ENCODE data around the gene MYOF.
"Not testable (repeated sequence)": the region's sequence is repeated elsewhere in the genome, so short reads cannot be mapped to it uniquely, and the experiment has no call there.

Gene MYOF

DNA sequence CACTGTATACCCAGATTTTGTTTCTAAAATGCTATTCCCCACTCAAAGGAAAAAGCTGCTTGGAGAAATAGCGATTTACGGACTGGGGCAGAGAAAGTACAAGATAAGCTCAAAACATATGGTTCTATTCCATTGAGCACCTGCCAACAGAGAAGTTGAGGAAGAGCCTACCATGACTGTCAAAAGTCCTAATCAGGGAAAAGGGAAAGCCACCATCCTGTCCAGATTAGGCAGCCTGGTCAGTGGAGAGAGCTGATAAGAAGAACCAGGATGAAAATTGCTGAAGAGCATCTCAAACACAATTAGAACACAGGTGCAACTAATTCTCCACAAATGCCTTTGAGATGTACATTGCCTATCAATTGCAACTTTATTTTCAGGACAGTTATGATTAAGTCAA, 104.1 kb downstream of the MYOF start:
- Histone ChIP-seq H3K4me3 (no peak overlapping the region), H3K4me1 (peaks cover 0 to 49% (median 10%) of the 10 kb centered on the region in 10 experiments; a peak in 11 of 20 replicates), H3K9ac (no peak overlapping the region), H4K20me1 (no peaks in the 10 kb centered on the region), H3K4me2 (peak overlapping the region in 1 of 11 experiments; percentile 81; a peak in 3 of 22 replicates), H3K27ac (no peak overlapping the region), H3K36me3 (peaks cover 0 to 14% (median 0%) of the 10 kb centered on the region in 11 experiments; a peak in 4 of 22 replicates), H3K27me3 (no peaks in the 10 kb centered on the region), H3K9me3 (replicated peaks in 1 of 11) (no peaks in the 10 kb centered on the region)
- no peak for TF ChIP-seq Cebpa-rat (IDR thresholded peaks at IDR 0.05)

GRCh38 chr10:93376372-93377293, 105.5 kb downstream of the MYOF start:
- Histone ChIP-seq H3K36me3 (peaks cover 0 to 25% (median 0%) of the 10 kb centered on the region in 11 experiments; a peak in 4 of 22 replicates), H3K9ac (peak overlapping the region in 2 of 11 experiments; percentile 2 to 13; a peak in 1 of 22 replicates)

GRCh38 chr10:93370961-93371360, 111.2 kb downstream of the MYOF start:
- no peaks in the 10 kb centered on the region for H3K9me3 ChIP-seq (replicated peaks in 1 of 11)
- H3K4me3 ChIP-seq = no peak overlapping the region
- H3K27ac ChIP-seq = no peak overlapping the region
- H3K4me2 ChIP-seq = no peak overlapping the region
- no peaks in the 10 kb centered on the region for H3K27me3 ChIP-seq
- H4K20me1 ChIP-seq = no peaks in the 10 kb centered on the region
- no peak overlapping the region for H3K9ac ChIP-seq
- H3K4me1 ChIP-seq = no peaks in the 10 kb centered on the region
- H3K36me3 ChIP-seq = peaks cover 0 to 56% (median 0%) of the 10 kb centered on the region in 11 experiments; a peak in 4 of 22 replicates
- TF ChIP-seq Cebpa-rat (IDR thresholded peaks at IDR 0.05) = no peak

More at GRCh38 chr10:93376372-93377293, 105.5 kb downstream of the MYOF start:
- H4K20me1 ChIP-seq = no peaks in the 10 kb centered on the region
- H3K27ac ChIP-seq = peak overlapping the region in 2 of 11 experiments; percentile 2 to 9; a peak in 1 of 22 replicates
- TF ChIP-seq Cebpa-rat (IDR thresholded peaks at IDR 0.05) = no peak
- no peaks in the 10 kb centered on the region for H3K9me3 ChIP-seq (replicated peaks in 1 of 11)
- no peak overlapping the region for H3K4me3 ChIP-seq
- peak overlapping the region in 4 of 11 experiments; percentile 11 to 46 (median 38); a peak in 6 of 22 replicates for H3K4me2 ChIP-seq
- no peaks in the 10 kb centered on the region for H3K27me3 ChIP-seq
- H3K4me1 ChIP-seq = peaks cover 0 to 43% (median 10%) of the 10 kb centered on the region in 10 experiments; a peak in 11 of 20 replicates

DNA sequence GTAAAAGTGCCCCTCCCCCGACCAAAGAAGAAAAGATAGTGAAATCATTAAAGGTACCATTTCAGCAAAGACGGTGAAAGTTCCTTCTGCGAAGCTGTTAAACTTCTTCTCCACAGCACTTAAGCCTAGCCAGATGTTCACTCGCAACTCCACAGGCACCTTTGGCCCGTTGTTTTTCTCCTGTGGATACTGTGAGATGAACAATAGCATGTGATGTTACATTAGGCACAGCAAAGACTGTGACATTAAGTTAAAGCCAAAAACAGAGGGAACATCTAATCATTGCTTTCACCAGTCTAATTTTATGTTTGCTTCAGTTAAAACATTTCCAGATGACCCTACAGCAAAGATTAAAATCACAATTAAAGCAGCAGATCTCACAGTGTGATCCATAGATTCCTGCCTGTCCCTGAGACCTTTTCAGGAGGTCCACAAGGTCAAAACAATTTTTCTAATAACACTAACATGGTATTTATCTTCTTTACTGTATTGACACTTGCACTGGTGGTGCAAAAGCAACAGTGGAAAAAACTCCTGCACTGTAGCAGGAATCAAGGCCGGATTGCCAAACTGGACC, 112.5 kb downstream of the MYOF start:
- TF ChIP-seq Cebpa-rat (IDR thresholded peaks at IDR 0.05) = no peak
- no peak overlapping the region for H3K27ac ChIP-seq
- no peaks in the 10 kb centered on the region for H3K27me3 ChIP-seq
- H3K9me3 ChIP-seq (replicated peaks in 1 of 11) = no peaks in the 10 kb centered on the region
- peaks cover 0 to 58% (median 0%) of the 10 kb centered on the region in 11 experiments; a peak in 4 of 22 replicates for H3K36me3 ChIP-seq
- H3K4me3 ChIP-seq = no peak overlapping the region
- no peak overlapping the region for H3K9ac ChIP-seq
- H4K20me1 ChIP-seq = no peaks in the 10 kb centered on the region
- H3K4me2 ChIP-seq = no peak overlapping the region
- H3K4me1 ChIP-seq = peaks cover 0 to 5% (median 0%) of the 10 kb centered on the region in 10 experiments; a peak in 1 of 20 replicates

- Histone ChIP-seq H3K4me1 (peaks cover 0 to 8% (median 0%) of the 10 kb centered on the region in 10 experiments; a peak in 3 of 20 replicates), H3K4me2 (no peak overlapping the region), H3K27ac (no peak overlapping the region), H4K20me1 (no peaks in the 10 kb centered on the region), H3K9ac (no peak overlapping the region), H3K9me3 (replicated peaks in 1 of 11) (0 out of 22 replicates have a peak, but pooled peaks cover 0 to 5% (median 0%) of the 10 kb centered on the region in 11 experiments), H3K4me3 (no peak overlapping the region), H3K27me3 (no peaks in the 10 kb centered on the region), H3K36me3 (peaks cover 0 to 65% (median 0%) of the 10 kb centered on the region in 11 experiments; a peak in 3 of 22 replicates)
- no peak for TF ChIP-seq Cebpa-rat (IDR thresholded peaks at IDR 0.05)
Measured at GRCh38 chr10:93368210-93368609, 113.9 kb downstream of the MYOF start.

DNA sequence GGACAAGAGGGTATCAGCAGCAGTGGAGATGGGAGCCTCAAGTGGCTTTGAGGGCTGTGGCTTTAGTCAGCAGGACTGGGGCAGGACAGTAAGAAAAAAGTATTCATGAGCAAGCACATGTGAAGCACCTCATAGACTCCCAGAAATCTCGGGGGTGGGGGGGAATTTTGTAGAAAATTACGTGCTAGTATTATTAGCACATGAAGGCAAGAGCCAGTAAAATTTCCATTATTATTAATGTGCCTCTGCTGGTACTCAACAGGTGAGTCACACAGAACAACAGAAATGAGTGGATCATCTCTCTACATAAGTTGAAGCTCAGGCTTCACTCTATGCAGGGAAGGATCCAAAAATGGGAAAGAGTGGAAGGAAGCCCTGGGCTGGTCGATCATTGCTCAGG, 114.5 kb downstream of the MYOF start:
- Histone ChIP-seq H4K20me1 (no peaks in the 10 kb centered on the region), H3K27ac (no peak overlapping the region), H3K9ac (no peak overlapping the region), H3K9me3 (replicated peaks in 1 of 11) (0 out of 22 replicates have a peak, but pooled peaks cover 0 to 5% (median 0%) of the 10 kb centered on the region in 11 experiments), H3K27me3 (no peaks in the 10 kb centered on the region), H3K4me3 (no peak overlapping the region), H3K4me1 (peaks cover 0 to 8% (median 0%) of the 10 kb centered on the region in 10 experiments; a peak in 3 of 20 replicates), H3K4me2 (no peak overlapping the region), H3K36me3 (peaks cover 0 to 61% (median 0%) of the 10 kb centered on the region in 11 experiments; a peak in 3 of 22 replicates)
- TF ChIP-seq Cebpa-rat (IDR thresholded peaks at IDR 0.05) = no peak

- H3K4me3 ChIP-seq = no peak overlapping the region
- H3K27ac ChIP-seq = no peak overlapping the region
- no peak overlapping the region; a peak in 1 of 22 replicates for H3K4me2 ChIP-seq
- peaks cover 0 to 58% (median 0%) of the 10 kb centered on the region in 11 experiments; a peak in 3 of 22 replicates for H3K36me3 ChIP-seq
- H4K20me1 ChIP-seq = no peaks in the 10 kb centered on the region
- H3K27me3 ChIP-seq = no peaks in the 10 kb centered on the region
- 0 out of 22 replicates have a peak, but pooled peaks cover 0 to 5% (median 0%) of the 10 kb centered on the region in 11 experiments for H3K9me3 ChIP-seq (replicated peaks in 1 of 11)
- H3K4me1 ChIP-seq = peaks cover 0 to 8% (median 0%) of the 10 kb centered on the region in 10 experiments; a peak in 3 of 20 replicates
- TF ChIP-seq Cebpa-rat (IDR thresholded peaks at IDR 0.05) = no peak
- no peak overlapping the region for H3K9ac ChIP-seq
Measured at GRCh38 chr10:93364966-93365365, 117.2 kb downstream of the MYOF start.

DNA sequence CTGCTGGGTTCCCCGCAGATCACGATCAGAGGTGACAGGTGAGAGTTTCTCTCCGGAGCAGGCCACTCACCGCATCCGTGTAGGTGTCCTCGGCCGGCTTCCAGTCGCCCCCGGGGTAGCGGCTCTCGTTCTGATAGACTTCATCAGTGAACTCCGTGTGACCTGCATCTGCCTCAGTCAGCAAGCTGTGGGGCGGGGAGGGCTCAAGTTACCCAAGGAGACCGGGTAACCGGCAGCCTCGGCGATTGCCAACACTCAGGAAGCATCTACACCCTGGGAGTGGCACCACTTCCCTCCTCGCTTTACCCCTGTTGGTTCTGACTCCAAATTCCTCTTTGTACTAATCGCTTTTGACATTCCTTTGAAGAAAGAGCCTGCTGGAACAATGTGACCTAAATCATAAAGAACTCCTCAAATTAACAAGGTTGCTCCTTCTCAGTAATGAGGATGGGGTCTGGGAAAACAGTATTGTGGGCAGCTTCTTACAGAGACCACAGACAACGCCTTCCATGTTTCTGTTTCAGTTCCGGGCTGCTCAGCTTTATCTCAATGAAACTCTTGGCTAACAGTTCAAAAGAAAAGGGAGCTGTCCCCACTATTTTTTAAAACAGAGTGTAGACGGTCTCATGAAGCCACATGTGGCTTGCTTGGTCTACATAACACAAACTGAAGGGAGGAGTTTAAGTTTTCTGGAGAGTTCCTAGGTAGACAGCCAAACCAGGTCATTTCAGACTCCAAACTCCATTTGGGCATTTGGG, 118.1 kb downstream of the MYOF start:
- 0 out of 22 replicates have a peak, but pooled peaks cover 0 to 5% (median 0%) of the 10 kb centered on the region in 11 experiments for H3K9me3 ChIP-seq (replicated peaks in 1 of 11)
- H3K4me2 ChIP-seq = no peak overlapping the region
- no peak overlapping the region for H3K9ac ChIP-seq
- no peak overlapping the region for H3K27ac ChIP-seq
- no peak overlapping the region for H3K4me3 ChIP-seq
- peaks cover 0 to 8% (median 0%) of the 10 kb centered on the region in 10 experiments; a peak in 3 of 20 replicates for H3K4me1 ChIP-seq
- H4K20me1 ChIP-seq = no peaks in the 10 kb centered on the region
- no peak for TF ChIP-seq Cebpa-rat (IDR thresholded peaks at IDR 0.05)
- H3K36me3 ChIP-seq = peaks cover 0 to 61% (median 0%) of the 10 kb centered on the region in 11 experiments; a peak in 4 of 22 replicates
- no peaks in the 10 kb centered on the region for H3K27me3 ChIP-seq

DNA sequence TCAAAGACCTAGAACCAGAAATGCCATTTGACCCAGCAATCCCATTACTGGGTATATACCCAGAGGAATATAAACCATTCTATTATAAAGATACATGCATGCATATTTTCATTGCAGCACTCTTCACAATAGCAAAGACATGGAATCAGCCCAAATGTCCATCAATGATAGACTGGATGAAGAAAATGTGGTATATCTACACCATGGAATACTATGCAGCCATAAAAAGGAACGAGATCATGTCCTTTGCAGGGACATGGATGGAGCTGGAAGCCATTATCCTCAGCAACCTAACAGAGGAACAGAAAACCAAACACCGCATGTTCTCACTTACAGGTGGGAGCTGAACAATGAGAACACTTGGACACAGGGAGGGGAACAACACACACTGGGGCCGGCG, 123.7 kb downstream of the MYOF start:
- not testable (repeated sequence) for H3K27me3 ChIP-seq; H4K20me1 ChIP-seq; H3K9me3 ChIP-seq (replicated peaks in 1 of 11); H3K4me2 ChIP-seq; H3K9ac ChIP-seq; H3K4me1 ChIP-seq; H3K4me3 ChIP-seq; H3K27ac ChIP-seq
- H3K36me3 ChIP-seq = peaks cover 0 to 61% (median 0%) of the 10 kb centered on the region in 11 experiments; a peak in 5 of 22 replicates

Measured in BLaER1 treated with 17β-estradiol and CSF1 and Interleukin-3, amounts not matched to agents 10 nM and 100 nM (cell line).